ENCODE data around the gene CLSTN2. TPM values are rescaled to one million over a fixed set of nuclear protein-coding genes. Genes with fewer than 3 reads are reported as not detected.

Gene CLSTN2
- total RNA-seq, 1 experiment from 2014 or later, result 0.02 TPM

- H3K27ac ChIP-seq (ENCODE audit: low read depth, low read length), result no peak overlapping the region
- no peak overlapping the region for H3K4me3 ChIP-seq (replicated peaks in 1 of 2; ENCODE audit: low read depth in 1 of 2, low read length in 2 of 2)
- H3K4me2 ChIP-seq (ENCODE audit: low read length), result no peak overlapping the region
- no peak for DNase-seq (ENCODE audit: low read depth, low spot score)
- TF ChIP-seq MAX (IDR thresholded peaks at IDR 0.05), result no peak
- no peak for TF ChIP-seq ZFX (IDR thresholded peaks at IDR 0.05)
- TF ChIP-seq ZBTB33 (IDR thresholded peaks at IDR 0.05; ENCODE audit: extremely low read depth, insufficient replicate concordance, low read length), result no peak
- no peak for TF ChIP-seq YY1 (IDR thresholded peaks at IDR 0.05; ENCODE audit: extremely low read depth, insufficient replicate concordance, low read depth, low read length)
- TF ChIP-seq EZH2phosphoT487 (IDR thresholded peaks at IDR 0.05; ENCODE audit: borderline replicate concordance), result no peak
- TF ChIP-seq POLR2A (IDR thresholded peaks at IDR 0.05; ENCODE audit: borderline replicate concordance, extremely low read depth, insufficient read depth, insufficient read length), result no peak
- TF ChIP-seq SP1 (IDR thresholded peaks at IDR 0.05; ENCODE audit: low read depth), result no peak
- no peak for TF ChIP-seq ZNF274 (IDR thresholded peaks at IDR 0.05; ENCODE audit: low read depth, low read length)
- no peak for TF ChIP-seq SRF (IDR thresholded peaks at IDR 0.05; ENCODE audit: low read depth)
- TF ChIP-seq CEBPB (IDR thresholded peaks at IDR 0.05; ENCODE audit: low read depth), result no peak
- intact Hi-C loops (cut with micrococcal nuclease), result loop anchor here (5.0 to 10.0 kb wide), 3 partner anchors 116 to 628 kb away; partner anchors contain the start of gene CLSTN2
- no peak for ATAC-seq
- no peaks in the 10 kb centered on the region for H4K20me1 ChIP-seq (ENCODE audit: insufficient read depth)
- CTCF ChIA-PET, result interaction anchor here (1.1 kb wide), 1 partner anchor 465 kb away, joined by 3 read pairs; no protein-coding TSS in a partner anchor
- POLR2A ChIA-PET, result no interaction called here
- no peak overlapping the region for H3K9ac ChIP-seq (ENCODE audit: low read length)
- no peaks in the 10 kb centered on the region for H3K9me3 ChIP-seq (ENCODE audit: control insufficient read depth in 1 of 2, insufficient read depth in 1 of 2, low read depth in 1 of 2, low read length in 2 of 2)
- no peaks in the 10 kb centered on the region for H3K4me1 ChIP-seq (ENCODE audit: control insufficient read depth in 1 of 2, insufficient read depth in 2 of 2, low read length in 2 of 2)
- RAD21 ChIA-PET (ENCODE audit: low non-redundant PET in 1 of 2, low total read pairs in 2 of 2, uncharacterized antibody in 2 of 2, unreplicated experiment in 2 of 2), result no interaction called here
- no peaks in the 10 kb centered on the region for H3K79me2 ChIP-seq (ENCODE audit: insufficient read depth, low read length)
- H3K9me2 ChIP-seq (ENCODE audit: insufficient read depth), result no peaks in the 10 kb centered on the region
- H3K27me3 ChIP-seq (ENCODE audit: insufficient read depth, low read length), result peaks cover 41% of the 10 kb centered on the region
- no peak overlapping the region for H2AFZ ChIP-seq (ENCODE audit: low read depth, low read length, poor library complexity, severe bottlenecking)
- BruUV-seq (replicated peaks), result no TSS peak
- no peaks in the 10 kb centered on the region for H3K36me3 ChIP-seq (ENCODE audit: control insufficient read depth in 1 of 2, insufficient read depth in 2 of 2, low read length in 2 of 2)
These were observed 118.1 kb downstream of the CLSTN2 start for GRCh38 chr3:140052771-140053702.

Measured in HCT116 (cell line).